ENCODE measurements around the gene TAS2R41.

Gene TAS2R41

DNA sequence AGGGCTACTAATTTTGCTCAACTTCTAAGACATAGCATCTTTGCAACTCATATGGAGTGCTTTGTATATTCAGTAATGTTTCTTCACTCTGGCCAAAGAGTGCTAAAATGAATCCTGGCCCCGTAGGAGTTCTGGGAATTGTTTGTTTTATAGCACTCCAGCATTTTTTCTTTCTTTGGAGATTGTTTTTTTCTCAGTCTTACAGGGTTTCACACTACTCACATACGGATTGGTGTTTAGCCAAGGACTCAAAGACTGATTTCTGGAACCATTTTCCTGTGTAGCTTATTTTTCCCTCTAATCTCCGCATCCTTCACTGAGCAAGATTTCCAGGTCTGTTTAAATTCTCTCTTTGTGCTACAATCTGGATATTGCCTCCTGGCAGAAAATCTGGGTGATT lies 6.4 kb downstream of the TAS2R41 start:
- Histone ChIP-seq H3K9me3 (ENCODE audit: control insufficient read depth, insufficient read depth, low read depth, low read length) (no peaks in the 10 kb centered on the region), H3K27ac (ENCODE audit: extremely low read depth, low read depth, low read length) (no peak overlapping the region), H3K4me1 (ENCODE audit: control insufficient read depth, insufficient read depth, low read length) (no peaks in the 10 kb centered on the region), H3K4me3 (ENCODE audit: low read depth, low read length) (no peak overlapping the region), H3K36me3 (ENCODE audit: control insufficient read depth in 2 of 2, insufficient read depth in 1 of 2, low read length in 2 of 2) (no peaks in the 10 kb centered on the region)
- TF ChIP-seq ZSCAN18 (tag by site-specific recombination; IDR thresholded peaks at IDR 0.05) (no peak), ZNF37A (tag by site-specific recombination; IDR thresholded peaks at IDR 0.05) (no peak), ZNF48 (tag by site-specific recombination; IDR thresholded peaks at IDR 0.05) (no peak), ZNF121 (tag by site-specific recombination; IDR thresholded peaks at IDR 0.05) (no peak), ZFP3 (tag by site-specific recombination; IDR thresholded peaks at IDR 0.05; ENCODE audit: low read depth) (no peak), ZBTB49 (tag by site-specific recombination; IDR thresholded peaks at IDR 0.05; ENCODE audit: low read depth) (no peak), ZBTB44 (tag by site-specific recombination; IDR thresholded peaks at IDR 0.05) (no peak), BCL11A (tag by site-specific recombination; IDR thresholded peaks at IDR 0.05; ENCODE audit: low read depth) (no peak), ZNF544 (tag by site-specific recombination; IDR thresholded peaks at IDR 0.05) (no peak)
- ChIA-PET POLR2A (no interaction called here), CTCF (interaction anchor here (0.7 to 1.1 kb wide), 3 partner anchors 9 to 349 kb away, joined by 3 to 4 read pairs (median 4); no protein-coding TSS in a partner anchor)

DNA sequence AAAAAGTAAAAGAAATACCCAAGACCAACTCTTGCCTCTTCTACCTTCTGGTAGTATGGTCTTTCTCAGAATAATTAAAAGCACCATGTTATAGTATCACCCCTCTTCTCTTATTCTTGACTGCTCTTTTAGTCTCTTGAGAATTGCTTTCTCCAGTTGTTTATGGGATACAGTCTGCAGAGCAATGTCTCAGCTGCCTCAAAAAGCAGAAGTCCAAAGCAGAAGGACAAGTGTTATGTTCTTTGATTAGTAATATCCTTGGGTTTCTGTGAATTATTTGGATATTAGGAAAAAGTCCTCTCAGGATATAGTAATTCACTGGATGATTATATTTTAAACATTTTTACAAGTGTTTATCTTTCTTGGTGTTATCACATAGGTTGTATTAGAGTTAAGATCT lies 7.4 kb downstream of the TAS2R41 start:
- no peak overlapping the region for H3K27ac ChIP-seq (ENCODE audit: extremely low read depth, low read depth, low read length)
- ChIA-PET POLR2A (no interaction called here), CTCF (no interaction called here)
- H3K36me3 ChIP-seq (ENCODE audit: control insufficient read depth in 2 of 2, insufficient read depth in 1 of 2, low read length in 2 of 2) = no peaks in the 10 kb centered on the region
- no peaks in the 10 kb centered on the region for H3K4me1 ChIP-seq (ENCODE audit: control insufficient read depth, insufficient read depth, low read length)
- TF ChIP-seq SCRT1 (tag by site-specific recombination; IDR thresholded peaks at IDR 0.05; ENCODE audit: borderline replicate concordance) (no peak), ZNF843 (tag by site-specific recombination; IDR thresholded peaks at IDR 0.05) (no peak), ZNF174 (tag by site-specific recombination; IDR thresholded peaks at IDR 0.05) (no peak), ZSCAN18 (tag by site-specific recombination; IDR thresholded peaks at IDR 0.05) (no peak), ZNF114 (tag by site-specific recombination; IDR thresholded peaks at IDR 0.05) (no peak), ZBTB7A (tag by site-specific recombination; IDR thresholded peaks at IDR 0.05; ENCODE audit: low read depth) (no peak), ZNF660 (tag by site-specific recombination; IDR thresholded peaks at IDR 0.05) (no peak), ZNF132 (tag by site-specific recombination; IDR thresholded peaks at IDR 0.05; ENCODE audit: borderline replicate concordance) (no peak), ZEB2 (tag by site-specific recombination; IDR thresholded peaks at IDR 0.05) (no peak), ZNF585B (tag by site-specific recombination; IDR thresholded peaks at IDR 0.05) (no peak), ZNF423 (tag by site-specific recombination; IDR thresholded peaks at IDR 0.05) (no peak), KLF7 (tag by site-specific recombination; IDR thresholded peaks at IDR 0.05; ENCODE audit: borderline replicate concordance) (no peak)
- TF ChIP-seq, protein P1, sequence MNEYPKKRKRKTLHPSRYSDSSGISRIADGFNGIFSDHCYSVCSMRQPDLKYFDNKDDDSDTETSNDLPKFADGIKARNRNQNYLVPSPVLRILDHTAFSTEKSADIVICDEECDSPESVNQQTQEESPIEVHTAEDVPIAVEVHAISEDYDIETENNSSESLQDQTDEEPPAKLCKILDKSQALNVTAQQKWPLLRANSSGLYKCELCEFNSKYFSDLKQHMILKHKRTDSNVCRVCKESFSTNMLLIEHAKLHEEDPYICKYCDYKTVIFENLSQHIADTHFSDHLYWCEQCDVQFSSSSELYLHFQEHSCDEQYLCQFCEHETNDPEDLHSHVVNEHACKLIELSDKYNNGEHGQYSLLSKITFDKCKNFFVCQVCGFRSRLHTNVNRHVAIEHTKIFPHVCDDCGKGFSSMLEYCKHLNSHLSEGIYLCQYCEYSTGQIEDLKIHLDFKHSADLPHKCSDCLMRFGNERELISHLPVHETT (tag by site-specific recombination; IDR thresholded peaks at IDR 0.05) = no peak
- TF ChIP-seq, protein P2, sequence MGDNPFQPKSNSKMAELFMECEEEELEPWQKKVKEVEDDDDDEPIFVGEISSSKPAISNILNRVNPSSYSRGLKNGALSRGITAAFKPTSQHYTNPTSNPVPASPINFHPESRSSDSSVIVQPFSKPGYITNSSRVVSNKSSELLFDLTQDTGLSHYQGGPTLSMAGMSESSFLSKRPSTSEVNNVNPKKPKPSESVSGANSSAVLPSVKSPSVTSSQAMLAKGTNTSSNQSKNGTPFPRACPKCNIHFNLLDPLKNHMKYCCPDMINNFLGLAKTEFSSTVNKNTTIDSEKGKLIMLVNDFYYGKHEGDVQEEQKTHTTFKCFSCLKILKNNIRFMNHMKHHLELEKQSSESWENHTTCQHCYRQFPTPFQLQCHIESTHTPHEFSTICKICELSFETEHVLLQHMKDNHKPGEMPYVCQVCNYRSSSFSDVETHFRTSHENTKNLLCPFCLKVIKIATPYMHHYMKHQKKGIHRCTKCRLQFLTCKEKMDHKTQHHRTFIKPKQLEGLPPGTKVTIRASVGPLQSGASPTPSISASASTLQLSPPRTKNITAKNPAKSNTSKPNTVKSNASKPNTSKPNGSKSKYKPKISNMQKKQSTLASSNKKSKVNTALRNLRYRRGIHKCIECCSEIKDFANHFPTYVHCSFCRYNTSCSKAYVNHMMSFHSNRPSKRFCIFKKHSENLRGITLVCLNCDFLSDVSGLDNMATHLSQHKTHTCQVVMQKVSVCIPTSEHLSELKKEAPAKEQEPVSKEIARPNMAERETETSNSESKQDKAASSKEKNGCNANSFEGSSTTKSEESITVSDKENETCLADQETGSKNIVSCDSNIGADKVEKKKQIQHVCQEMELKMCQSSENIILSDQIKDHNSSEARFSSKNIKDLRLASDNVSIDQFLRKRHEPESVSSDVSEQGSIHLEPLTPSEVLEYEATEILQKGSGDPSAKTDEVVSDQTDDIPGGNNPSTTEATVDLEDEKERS (tag by site-specific recombination; IDR thresholded peaks at IDR 0.05) = no peak
- no peaks in the 10 kb centered on the region for H3K9me3 ChIP-seq (ENCODE audit: control insufficient read depth, insufficient read depth, low read depth, low read length)
- no peak overlapping the region for H3K4me3 ChIP-seq (ENCODE audit: low read depth, low read length)
